HG02759 (cell line): ENCODE measurements around the gene SLC2A9.

Experiments
- ATAC-seq: cut with Tn5 transposase; IDR thresholded peaks from one replicate; pipeline ENCODE4 v1.9.1; 2021; ENCODE audit warnings: mild to moderate bottlenecking, moderate library complexity; ENCODE audit not compliant: unreplicated experiment

SLC2A9 gene

GRCh38 chr4:10046471-10046870 lies 25.2 kb upstream of the SLC2A9 start:
- ATAC-seq = no peak

- no peak for ATAC-seq
These were observed 24.2 kb upstream of the SLC2A9 start for GRCh38 chr4:10045481-10045880.

- ATAC-seq = no peak
These were observed 19.7 kb upstream of the SLC2A9 start for GRCh38 chr4:10041036-10041435.

- no peak for ATAC-seq
These were observed 19.0 kb upstream of the SLC2A9 start for GRCh38 chr4:10040049-10040892.

- no peak for ATAC-seq
These were observed 15.6 kb upstream of the SLC2A9 start for GRCh38 chr4:10036807-10037342.

- ATAC-seq = no peak
These were observed 13.8 kb upstream of the SLC2A9 start for GRCh38 chr4:10035130-10035529.

- no peak for ATAC-seq
These were observed 13.4 kb upstream of the SLC2A9 start for GRCh38 chr4:10034612-10035104.

GRCh38 chr4:10034136-10034535 lies 12.8 kb upstream of the SLC2A9 start:
- ATAC-seq = no peak

GRCh38 chr4:10033191-10033881 lies 12.0 kb upstream of the SLC2A9 start:
- ATAC-seq = peak; percentile 57

GRCh38 chr4:10032625-10033024 lies 11.3 kb upstream of the SLC2A9 start:
- ATAC-seq = no peak

GRCh38 chr4:10031668-10032590 lies 10.6 kb upstream of the SLC2A9 start:
- ATAC-seq = no peak

- no peak for ATAC-seq
These were observed 9.8 kb upstream of the SLC2A9 start for GRCh38 chr4:10030972-10031667.

- ATAC-seq = no peak
These were observed 8.1 kb upstream of the SLC2A9 start for GRCh38 chr4:10029403-10029802.

- ATAC-seq = no peak
These were observed 7.6 kb upstream of the SLC2A9 start for GRCh38 chr4:10028910-10029309.

GRCh38 chr4:10026485-10026884 lies 5.2 kb upstream of the SLC2A9 start:
- no peak for ATAC-seq

GRCh38 chr4:10025230-10025806 lies 4.0 kb upstream of the SLC2A9 start:
- ATAC-seq = no peak

GRCh38 chr4:10024303-10024702 lies 3.0 kb upstream of the SLC2A9 start:
- ATAC-seq = no peak

- ATAC-seq = no peak
These were observed 2.5 kb upstream of the SLC2A9 start for GRCh38 chr4:10023806-10024205.

GRCh38 chr4:10023050-10023419 lies 1.7 kb upstream of the SLC2A9 start:
- no peak for ATAC-seq
